Testis (tissue), 2 donors: ENCODE results near the gene RAB3B.

Experiments
- CTCF ChIP-seq, 3 experiments: fragments of 450-650 bp in 2 of 3; fragments of 200-600 bp in 1 of 3; sonication (generic) in 1 of 3; IDR thresholded peaks; one replicate each; pipeline ENCODE4 v1.5.1; 2016 to 2019; ENCODE audit warnings: antibody characterized with exemption in 3 of 3, mild to moderate bottlenecking in 2 of 3, moderate library complexity in 1 of 3
- POLR2A ChIP-seq: fragments of 450-650 bp; IDR thresholded peaks from one replicate; pipeline ENCODE4 v1.6.1; 2017; ENCODE audit warnings: antibody characterized with exemption, mild to moderate bottlenecking, moderate library complexity

GRCh38 chr1:51875291-51875772 lies 115.2 kb downstream of the RAB3B start:
- no peak for TF ChIP-seq CTCF (IDR thresholded peaks at IDR 0.05)
- no peak for TF ChIP-seq POLR2A
